Ovary (tissue), 9 donors: ENCODE data around the gene UNC5A. TPM values are rescaled to one million over a fixed set of nuclear protein-coding genes. Genes with fewer than 3 reads are reported as not detected.

Experiments
- DNase-seq, 5 donors: peaks; one replicate each; pipeline ENCODE4 v3.0.0-alpha.2; 2019 to 2020
- H3K27ac ChIP-seq, 2 donors: fragments of 200-600 bp; one replicate each; pipeline versions ENCODE4 v1.5.1 to v1.8.0; 2019 to 2022
- H3K27me3 ChIP-seq: fragments of 200-600 bp; one replicate; pipeline ENCODE4 v1.8.0; 2022
- H3K36me3 ChIP-seq: fragments of 200-600 bp; sonication (generic); one replicate; pipeline ENCODE4 v1.5.1; 2019
- H3K4me1 ChIP-seq: one replicate; pipeline ENCODE4 v1.8.1; 2013; ENCODE audit warnings: mild to moderate bottlenecking, moderate library complexity; ENCODE audit not compliant: insufficient read depth
- H3K4me3 ChIP-seq: fragments of 200-600 bp; sonication (generic); one replicate; pipeline ENCODE4 v1.5.1; 2017
- H3K9me3 ChIP-seq, 2 donors: fragments of 200-600 bp in 1 of 2; sonication (generic) in 1 of 2; one replicate each; pipeline versions ENCODE4 v1.5.1 to v1.8.1; 2013 to 2019; ENCODE audit warnings: mild to moderate bottlenecking in 1 of 2, moderate library complexity in 1 of 2
- CTCF ChIP-seq, 3 donors: fragments of 450-650 bp in 2 of 3; fragments of 200-600 bp in 1 of 3; IDR thresholded peaks; one replicate each; pipeline versions ENCODE4 v1.5.1 to v1.8.0; 2016 to 2022; ENCODE audit warnings: antibody characterized with exemption in 3 of 3, mild to moderate bottlenecking in 1 of 3
- EP300 ChIP-seq: sonication (generic); formaldehyde crosslinking; IDR thresholded peaks from one replicate; pipeline ENCODE4 v1.6.1; 2017; ENCODE audit warnings: antibody characterized with exemption
- POLR2A ChIP-seq: fragments of 450-650 bp; IDR thresholded peaks from one replicate; pipeline ENCODE4 v1.6.1; 2017; ENCODE audit warnings: antibody characterized with exemption, mild to moderate bottlenecking, moderate library complexity
- WGBS, 3 donors: extraction: QIAGEN DNeasy Blood & Tissue Kit in 1 of 3; methylation state at CpG; one replicate each; pipeline versions ENCODE4 v1.1.5 to v1.1.7; 2013 to 2017; 5-methylcytosine and 5-hydroxymethylcytosine counted together
- intact Hi-C, 4 donors: fragments of 100-400 bp; cut with DNase I; formaldehyde crosslinking; loops; one replicate each; pipeline versions ENCODE4 v1.11.0 to v1.15.1; 2022 to 2023
- polyA plus RNA-seq, 2 donors: library from polyadenylated mRNA; stranded (reverse); fragments of 200-250 nt in 1 of 2; fragments of 350-450 nt in 1 of 2; fragmentation: Illumina TruSeq in 1 of 2; extraction: RNeasy Lipid Tissue Mini Kit (QIAGEN cat#74804) in 1 of 2; gene quantifications; one replicate each; pipeline ENCODE4 v1.2.3, GENCODE V29; 2013 to 2014
- total RNA-seq, 7 donors: library from RNA; depleted of rRNA in 2 of 7; stranded (reverse); fragments of >200 nt in 2 of 7; fragmentation: NEBNext Ultra II Directional in 3 of 7; extraction: Animal tissue kit (Norgen Biotek cat#: 25700) in 3 of 7; gene quantifications; one replicate each; pipeline versions ENCODE4 v1.1.0 to v1.2.4, GENCODE V29; 2016 to 2023
- donor health status: DM: no; HTN: no; CAD: no; lungs with moderate emphysema.
- donor health status: DM: no; HTN: no; CAD: no.
- donor health status: Bipolar disorder and iron deficiency.
- donor health status: DM: yes; HTN: yes; CAD: no.
- donor health status: DM: no; HTN: no; CAD: no.
- donor health status: DM: yes; HTN: yes; CAD: no.

Gene UNC5A
- total and polyA plus RNA-seq, 9 donors = 0.08 to 0.82 (median 0.26) TPM; not detected in 1

GRCh38 chr5:176906126-176906525 is 95.8 kb downstream of the UNC5A start:
- 82 to 91% (median 87%) methylated on average over 1 of the region's 1 CpG for WGBS, 3 donors
- intact Hi-C loops = no loop called here
- H3K9me3 ChIP-seq = no peaks in the 10 kb centered on the region
- no peak for DNase-seq
- H3K4me3 ChIP-seq = no peak overlapping the region
- TF ChIP-seq EP300 (no peak), CTCF (IDR thresholded peaks at IDR 0.05) (no peak)
- no peaks in the 10 kb centered on the region for H3K27me3 ChIP-seq
- no peak overlapping the region for H3K27ac ChIP-seq
- no peaks in the 10 kb centered on the region for H3K4me1 ChIP-seq
- no peaks in the 10 kb centered on the region for H3K36me3 ChIP-seq

GRCh38 chr5:176906796-176907195 is 96.4 kb downstream of the UNC5A start:
- H3K27me3 ChIP-seq = no peaks in the 10 kb centered on the region
- DNase-seq = no peak
- intact Hi-C loops = no loop called here
- H3K9me3 ChIP-seq = no peaks in the 10 kb centered on the region
- no peaks in the 10 kb centered on the region for H3K4me1 ChIP-seq
- WGBS, 3 donors = 82 to 89% (median 85%) methylated on average over 3 of the region's 3 CpGs
- no peak overlapping the region for H3K27ac ChIP-seq
- H3K36me3 ChIP-seq = no peaks in the 10 kb centered on the region
- TF ChIP-seq POLR2A (no peak), EP300 (no peak), CTCF (IDR thresholded peaks at IDR 0.05) (no peak)
- no peak overlapping the region for H3K4me3 ChIP-seq

GRCh38 chr5:176908675-176909368 is 98.5 kb downstream of the UNC5A start:
- intact Hi-C loops = no loop called here
- H3K4me1 ChIP-seq = no peaks in the 10 kb centered on the region
- no peaks in the 10 kb centered on the region for H3K36me3 ChIP-seq
- no peaks in the 10 kb centered on the region for H3K27me3 ChIP-seq
- no peak for TF ChIP-seq POLR2A
- H3K27ac ChIP-seq = no peak overlapping the region
- no peak for DNase-seq
- no peak overlapping the region for H3K4me3 ChIP-seq
- WGBS, 3 donors = 94 to 97% (median 96%) methylated on average over 5 of the region's 5 CpGs
- no peaks in the 10 kb centered on the region for H3K9me3 ChIP-seq

- no peak overlapping the region for H3K4me3 ChIP-seq
- no peaks in the 10 kb centered on the region for H3K9me3 ChIP-seq
- H3K27ac ChIP-seq = no peak overlapping the region
- TF ChIP-seq POLR2A = no peak
- no peak for TF ChIP-seq EP300
- no peak for TF ChIP-seq CTCF (IDR thresholded peaks at IDR 0.05)
- peaks cover 2% of the 10 kb centered on the region for H3K4me1 ChIP-seq
- no peaks in the 10 kb centered on the region for H3K36me3 ChIP-seq
- 34 to 49% (median 49%) methylated on average over 2 of the region's 2 CpGs for WGBS, 3 donors
- no peak for DNase-seq
- no peaks in the 10 kb centered on the region for H3K27me3 ChIP-seq
- intact Hi-C loops = no loop called here
These were observed 101.8 kb downstream of the UNC5A start for GRCh38 chr5:176912115-176912514.

- TF ChIP-seq EP300 = no peak
- no peak for TF ChIP-seq POLR2A
- TF ChIP-seq CTCF (IDR thresholded peaks at IDR 0.05) = no peak
- H3K27ac ChIP-seq = no peak overlapping the region
- no peaks in the 10 kb centered on the region for H3K27me3 ChIP-seq
- no peaks in the 10 kb centered on the region for H3K9me3 ChIP-seq
- intact Hi-C loops = no loop called here
- H3K4me3 ChIP-seq = no peak overlapping the region
- no peak for DNase-seq
- peaks cover 2% of the 10 kb centered on the region for H3K4me1 ChIP-seq
- WGBS, 3 donors = 57 to 68% (median 60%) methylated on average over 2 of the region's 2 CpGs
- no peaks in the 10 kb centered on the region for H3K36me3 ChIP-seq
These were observed 105.5 kb downstream of the UNC5A start for GRCh38 chr5:176915906-176916305.
